Left ventricle myocardium inferior (tissue), 1 donor: ENCODE data around the gene CD151. TPM values are rescaled to one million over a fixed set of nuclear protein-coding genes. Genes with fewer than 3 reads are reported as not detected.

Source experiments
- DNase-seq: peaks from one replicate; pipeline ENCODE4 v3.0.0-alpha.2; 2020
- H3K27ac ChIP-seq: fragments of 200-600 bp; replicated peaks from 2 replicates; pipeline ENCODE4 v1.8.0; 2021
- H3K27me3 ChIP-seq: fragments of 200-600 bp; 2 replicates; pipeline ENCODE4 v1.8.0; 2021; ENCODE audit warnings: low read depth
- H3K36me3 ChIP-seq: fragments of 200-600 bp; 2 replicates; pipeline ENCODE4 v1.8.0; 2021
- H3K4me1 ChIP-seq: fragments of 200-600 bp; 2 replicates; pipeline ENCODE4 v1.8.0; 2021
- H3K4me3 ChIP-seq: fragments of 200-600 bp; 2 replicates; pipeline ENCODE4 v1.8.0; 2021; ENCODE audit warnings: mild to moderate bottlenecking, moderate library complexity
- H3K9me3 ChIP-seq: fragments of 200-600 bp; replicated peaks from 2 replicates; pipeline ENCODE4 v1.8.0; 2021
- intact Hi-C: fragments of 100-400 bp; cut with micrococcal nuclease; formaldehyde crosslinking; loops from one replicate; pipeline ENCODE4 v1.11.0; 2022
- total RNA-seq: library from RNA; stranded (reverse); fragmentation: NEBNext Ultra II Directional; extraction: Animal tissue kit (Norgen Biotek cat#: 25700); gene quantifications from one replicate; pipeline ENCODE4 v1.2.1, GENCODE V29; 2021
- TF ChIP-seq, protein P1 (sequence below): fragments of 200-600 bp; IDR thresholded peaks from 2 replicates; pipeline ENCODE4 v1.8.0; 2021; ENCODE audit warnings: antibody characterized with exemption, mild to moderate bottlenecking, borderline replicate concordance
- donor health status: DM: no; HTN: yes; CAD: no; lungs with severe emphysema.

CD151 gene
- total RNA-seq, 1 donor from 2014 or later, result 408 TPM

DNA sequence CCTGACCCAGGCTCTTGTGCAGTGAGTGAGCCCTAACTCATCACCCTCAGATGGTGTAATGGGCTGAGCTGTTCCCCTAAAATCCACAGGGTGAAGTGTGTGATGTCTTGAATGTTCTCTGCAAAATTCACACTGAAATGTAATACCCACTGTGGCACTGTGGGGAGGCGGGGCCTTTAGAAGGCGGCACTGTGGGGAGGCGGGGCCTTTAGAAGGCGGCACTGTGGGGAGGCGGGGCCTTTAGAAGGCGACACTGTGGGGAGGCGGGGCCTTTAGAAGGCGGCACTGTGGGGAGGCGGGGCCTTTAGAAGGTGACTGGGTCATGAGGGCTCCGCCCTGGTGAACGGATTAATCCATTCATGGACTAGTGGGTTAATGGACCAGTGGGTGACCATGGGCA, 44.8 kb downstream of the CD151 start:
- peaks cover 14% of the 10 kb centered on the region for H3K36me3 ChIP-seq
- H3K27me3 ChIP-seq, result no peaks in the 10 kb centered on the region
- H3K4me3 ChIP-seq, result no peak overlapping the region
- intact Hi-C loops, result no loop called here
- DNase-seq, result no peak
- peaks cover 11% of the 10 kb centered on the region for H3K4me1 ChIP-seq
- H3K9me3 ChIP-seq, result no peaks in the 10 kb centered on the region
- H3K27ac ChIP-seq, result no peak overlapping the region
- TF ChIP-seq, protein P1, sequence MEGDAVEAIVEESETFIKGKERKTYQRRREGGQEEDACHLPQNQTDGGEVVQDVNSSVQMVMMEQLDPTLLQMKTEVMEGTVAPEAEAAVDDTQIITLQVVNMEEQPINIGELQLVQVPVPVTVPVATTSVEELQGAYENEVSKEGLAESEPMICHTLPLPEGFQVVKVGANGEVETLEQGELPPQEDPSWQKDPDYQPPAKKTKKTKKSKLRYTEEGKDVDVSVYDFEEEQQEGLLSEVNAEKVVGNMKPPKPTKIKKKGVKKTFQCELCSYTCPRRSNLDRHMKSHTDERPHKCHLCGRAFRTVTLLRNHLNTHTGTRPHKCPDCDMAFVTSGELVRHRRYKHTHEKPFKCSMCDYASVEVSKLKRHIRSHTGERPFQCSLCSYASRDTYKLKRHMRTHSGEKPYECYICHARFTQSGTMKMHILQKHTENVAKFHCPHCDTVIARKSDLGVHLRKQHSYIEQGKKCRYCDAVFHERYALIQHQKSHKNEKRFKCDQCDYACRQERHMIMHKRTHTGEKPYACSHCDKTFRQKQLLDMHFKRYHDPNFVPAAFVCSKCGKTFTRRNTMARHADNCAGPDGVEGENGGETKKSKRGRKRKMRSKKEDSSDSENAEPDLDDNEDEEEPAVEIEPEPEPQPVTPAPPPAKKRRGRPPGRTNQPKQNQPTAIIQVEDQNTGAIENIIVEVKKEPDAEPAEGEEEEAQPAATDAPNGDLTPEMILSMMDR, result no peak

DNA sequence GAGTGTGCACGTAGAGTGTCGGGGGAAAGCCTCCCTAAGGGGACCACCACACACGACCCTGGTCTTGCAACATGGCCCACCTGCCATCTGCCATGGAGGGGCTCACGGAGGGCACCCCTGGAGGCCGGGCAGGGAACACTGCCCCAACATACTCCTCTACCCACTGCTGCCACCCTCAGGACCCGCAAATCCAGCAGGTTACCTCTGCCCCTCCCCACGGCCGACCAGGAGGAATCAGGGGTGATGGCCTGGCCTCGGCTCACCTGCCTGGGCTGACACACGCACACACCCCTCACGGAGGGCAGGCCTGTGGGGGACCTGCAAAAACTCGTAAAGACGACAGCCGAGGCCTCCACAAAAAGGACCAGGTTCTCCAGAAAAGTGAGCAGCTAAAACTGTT, 47.7 kb downstream of the CD151 start:
- intact Hi-C loops, result no loop called here
- Histone ChIP-seq H3K4me1 (peaks cover 11% of the 10 kb centered on the region), H3K36me3 (peaks cover 14% of the 10 kb centered on the region), H3K27me3 (no peaks in the 10 kb centered on the region), H3K4me3 (no peak overlapping the region), H3K27ac (no peak overlapping the region), H3K9me3 (no peaks in the 10 kb centered on the region)
- TF ChIP-seq, protein P1, result no peak
- no peak for DNase-seq

DNA sequence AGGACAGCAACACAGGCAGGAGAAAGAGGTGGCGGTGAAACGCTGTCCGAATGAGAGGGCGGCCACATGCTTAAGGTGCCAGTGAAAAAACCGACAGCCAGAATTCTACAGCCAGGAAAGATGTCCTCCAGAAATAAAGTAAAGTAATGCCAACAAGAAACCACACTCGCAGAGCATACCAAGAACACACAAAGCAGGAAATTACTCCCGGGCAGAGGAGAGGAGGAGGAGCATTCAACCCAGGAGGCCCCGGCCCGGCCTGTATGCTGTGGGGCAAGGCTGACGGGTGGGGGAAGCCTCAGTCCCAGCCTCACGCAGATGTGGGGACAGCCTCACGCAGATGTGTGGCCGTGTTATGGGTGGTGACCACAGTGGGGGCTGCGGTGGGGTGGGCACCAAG, 49.8 kb downstream of the CD151 start:
- Histone ChIP-seq H3K4me3 (no peak overlapping the region), H3K36me3 (peaks cover 24% of the 10 kb centered on the region), H3K27ac (no peak overlapping the region), H3K4me1 (no peaks in the 10 kb centered on the region), H3K27me3 (no peaks in the 10 kb centered on the region), H3K9me3 (no peaks in the 10 kb centered on the region)
- TF ChIP-seq, protein P1, result no peak
- no peak for DNase-seq
- intact Hi-C loops, result no loop called here

DNA sequence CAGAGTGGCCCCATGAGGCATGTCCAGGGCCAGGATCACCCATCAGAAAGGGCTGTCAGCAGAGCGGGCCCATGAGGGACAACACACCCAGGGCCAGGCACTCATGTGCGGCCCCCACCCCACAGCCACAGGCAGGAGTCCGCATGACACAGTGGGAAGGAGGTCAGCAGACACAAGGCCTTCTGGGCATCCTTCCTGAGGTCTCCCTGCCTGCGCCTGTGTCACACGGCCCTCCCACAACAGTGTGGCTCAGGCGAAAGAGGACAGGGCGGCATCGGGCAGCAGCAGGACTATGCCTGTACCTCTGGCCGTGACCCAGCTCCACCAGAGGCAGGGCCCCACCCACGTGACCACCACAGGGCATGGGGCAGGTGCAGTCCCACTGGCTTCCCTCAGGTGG, 50.8 kb downstream of the CD151 start:
- H3K4me3 ChIP-seq, result no peak overlapping the region
- H3K27ac ChIP-seq, result no peak overlapping the region
- no peaks in the 10 kb centered on the region for H3K4me1 ChIP-seq
- H3K9me3 ChIP-seq, result no peaks in the 10 kb centered on the region
- H3K36me3 ChIP-seq, result peaks cover 29% of the 10 kb centered on the region
- TF ChIP-seq, protein P1, result no peak
- no peaks in the 10 kb centered on the region for H3K27me3 ChIP-seq
- intact Hi-C loops, result no loop called here
- no peak for DNase-seq

DNA sequence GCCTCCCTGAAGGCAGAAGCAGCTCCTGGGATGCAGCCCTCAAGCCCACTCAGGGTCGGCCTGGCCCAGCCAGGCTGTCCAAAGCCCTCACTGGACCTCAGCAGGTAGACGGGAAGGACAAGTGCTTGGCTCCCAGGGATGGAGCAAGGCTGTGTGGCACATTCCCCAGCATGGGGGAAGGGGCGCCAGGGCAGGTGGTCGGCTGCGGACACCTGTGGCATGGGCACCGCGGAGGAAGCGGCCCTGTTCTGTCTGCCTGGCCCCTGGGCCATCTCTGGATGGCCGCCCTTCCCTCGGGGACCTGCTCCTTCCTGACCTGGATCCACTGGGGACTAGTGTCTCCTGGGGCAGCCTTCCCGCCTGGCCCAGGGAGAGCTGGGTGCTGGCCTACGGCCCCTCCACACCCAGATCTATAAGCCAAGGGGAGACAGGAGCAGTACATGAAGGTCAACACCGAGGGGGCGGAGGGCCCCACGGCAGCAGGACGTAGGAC, 51.9 kb downstream of the CD151 start:
- intact Hi-C loops, result no loop called here
- Histone ChIP-seq H3K4me3 (no peak overlapping the region), H3K27me3 (no peaks in the 10 kb centered on the region), H3K36me3 (peaks cover 29% of the 10 kb centered on the region), H3K9me3 (no peaks in the 10 kb centered on the region), H3K27ac (no peak overlapping the region), H3K4me1 (no peaks in the 10 kb centered on the region)
- TF ChIP-seq, protein P1, result no peak
- DNase-seq, result no peak
